GM21825 (cell line): ENCODE data around the gene TAF11L8.
"Not testable (repeated sequence)": the region's sequence is repeated elsewhere in the genome, so short reads cannot be mapped to it uniquely, and the experiment has no call there.

ENCODE experiments used
- ATAC-seq: cut with Tn5 transposase; IDR thresholded peaks from one replicate; pipeline ENCODE4 v1.9.1; 2021; ENCODE audit warnings: mild to moderate bottlenecking, moderate library complexity; ENCODE audit not compliant: unreplicated experiment

Gene TAF11L8

GRCh38 chr5:17590860-17591259 is at the start of gene TAF11L8:
TSS of gene TAF11L8 (minus strand) at chr5:17590960.
- ATAC-seq = not testable (repeated sequence)

- ATAC-seq = no peak
These were observed 43.4 kb upstream of the TAF11L8 start, which contains the start of gene TAF11L14 for GRCh38 chr5:17634160-17634559. TSS of gene TAF11L14 (plus strand) at chr5:17634460.

- not testable (repeated sequence) for ATAC-seq
These were observed 41.0 kb upstream of the TAF11L8 start, which contains the start of gene TAF11L13 for GRCh38 chr5:17631788-17632187. TSS of gene TAF11L13 (plus strand) at chr5:17632088.

GRCh38 chr5:17625686-17626085 is 34.9 kb upstream of the TAF11L8 start:
- ATAC-seq = no peak

- no peak for ATAC-seq
These were observed 29.9 kb upstream of the TAF11L8 start for GRCh38 chr5:17620627-17621026.

GRCh38 chr5:17619354-17619753 is 28.6 kb upstream of the TAF11L8 start:
- ATAC-seq = no peak

- no peak for ATAC-seq
These were observed 24.3 kb upstream of the TAF11L8 start for GRCh38 chr5:17614872-17615605.

- ATAC-seq = not testable (repeated sequence)
These were observed 19.3 kb upstream of the TAF11L8 start, which contains the start of gene TAF11L12 for GRCh38 chr5:17610092-17610491. TSS of gene TAF11L12 (plus strand) at chr5:17610392.

GRCh38 chr5:17607461-17607860 is 16.7 kb upstream of the TAF11L8 start:
- not testable (repeated sequence) for ATAC-seq

- ATAC-seq = no peak
These were observed 14.2 kb upstream of the TAF11L8 start for GRCh38 chr5:17604951-17605350.

- ATAC-seq = not testable (repeated sequence)
These were observed 13.1 kb upstream of the TAF11L8 start, which contains the start of gene TAF11L11 for GRCh38 chr5:17603880-17604279. TSS of gene TAF11L11 (plus strand) at chr5:17604183.

- not testable (repeated sequence) for ATAC-seq
These were observed 7.0 kb upstream of the TAF11L8 start, which contains the start of gene TAF11L10 for GRCh38 chr5:17597728-17598127. TSS of gene TAF11L10 (minus strand) at chr5:17597828.

- not testable (repeated sequence) for ATAC-seq
These were observed 3.5 kb upstream of the TAF11L8 start, which contains the start of gene TAF11L9 for GRCh38 chr5:17594255-17594654. TSS of gene TAF11L9 (minus strand) at chr5:17594394.

- not testable (repeated sequence) for ATAC-seq
These were observed 5.1 kb downstream of the TAF11L8 start, which contains the start of gene TAF11L7 for GRCh38 chr5:17585658-17586057. TSS of gene TAF11L7 (minus strand) at chr5:17585758.
